NT2/D1 (cell line): Measurements from ENCODE around the gene HS3ST5.

ENCODE experiments used
- SUZ12 ChIP-seq: IDR thresholded peaks from 2 replicates; pipeline ENCODE4 v1.6.1; 2011; ENCODE audit not compliant: insufficient read length, insufficient read depth; ENCODE audit errors: extremely low read depth
- YY1 ChIP-seq: IDR thresholded peaks from 2 replicates; pipeline ENCODE4 v1.6.1; 2011; ENCODE audit not compliant: insufficient read length, insufficient read depth
- ZNF274 ChIP-seq: IDR thresholded peaks from 2 replicates; pipeline ENCODE4 v1.6.1; 2011; ENCODE audit warnings: mild to moderate bottlenecking, low read depth, low read length

GRCh38 chr6:114138577-114139248 lies 204.1 kb downstream of the HS3ST5 start:
- TF ChIP-seq YY1 (no peak), SUZ12 (no peak), ZNF274 (no peak)
